ENCODE measurements around the gene ODF2. TPM values are rescaled to one million over a fixed set of nuclear protein-coding genes. Genes with fewer than 3 reads are reported as not detected.

ODF2 gene
- total RNA-seq, 1 experiment from 2014 or later = 47.2 TPM

- DNase-seq (ENCODE audit: extremely low read depth, low read depth) = no peak
Observed at GRCh38 chr9:128521956-128522355, 66.2 kb downstream of the ODF2 start.

GRCh38 chr9:128523199-128523925 lies 67.6 kb downstream of the ODF2 start:
- no peak for DNase-seq (ENCODE audit: extremely low read depth, low read depth)

GRCh38 chr9:128526720-128527119 lies 70.9 kb downstream of the ODF2 start:
- DNase-seq (ENCODE audit: extremely low read depth, low read depth) = no peak

GRCh38 chr9:128528445-128529160 lies 72.8 kb downstream of the ODF2 start:
- DNase-seq (ENCODE audit: extremely low read depth, low read depth) = no peak

GRCh38 chr9:128529191-128529590 lies 73.4 kb downstream of the ODF2 start:
- DNase-seq (ENCODE audit: extremely low read depth, low read depth) = no peak

- no peak for DNase-seq (ENCODE audit: extremely low read depth, low read depth)
Observed at GRCh38 chr9:128532581-128532980, 76.8 kb downstream of the ODF2 start.

GRCh38 chr9:128540634-128541360 lies 85.0 kb downstream of the ODF2 start:
- DNase-seq (ENCODE audit: extremely low read depth, low read depth) = no peak

- DNase-seq (ENCODE audit: extremely low read depth, low read depth) = no peak
Observed at GRCh38 chr9:128546504-128546903, 90.7 kb downstream of the ODF2 start.

GRCh38 chr9:128548876-128549275 lies 93.1 kb downstream of the ODF2 start:
- DNase-seq (ENCODE audit: extremely low read depth, low read depth) = no peak

GRCh38 chr9:128550226-128550625 lies 94.4 kb downstream of the ODF2 start:
- DNase-seq (ENCODE audit: extremely low read depth, low read depth) = no peak

Small RNA genes within 50 kb of the gene (small RNA-seq; reads per million reads assigned to genes)
- gene RNU7-171P = 0 reads per million in 2 experiments

Other genes starting within 250 kb of the ODF2 start
- gene GOLGA2, start 180.0 kb upstream of the ODF2 start, total RNA-seq (2014; rRNA removed; shearing (Covaris generic)) = 47.4 and 65.4 TPM in 2 replicates
- 48.0 and 54.0 TPM in 2 replicates for gene SWI5, start 179.7 kb upstream of the ODF2 start, total RNA-seq (2014; rRNA removed; shearing (Covaris generic))
- 25.7 and 30.7 TPM in 2 replicates for gene TRUB2, start 133.6 kb upstream of the ODF2 start, total RNA-seq (2014; rRNA removed; shearing (Covaris generic))
- gene COQ4, start 133.2 kb upstream of the ODF2 start, total RNA-seq (2014; rRNA removed; shearing (Covaris generic)) = 48.8 and 54.0 TPM in 2 replicates
- gene SLC27A4, start 115.5 kb upstream of the ODF2 start, total RNA-seq (2014; rRNA removed; shearing (Covaris generic)) = 27.1 and 29.8 TPM in 2 replicates
- gene URM1, start 84.6 kb upstream of the ODF2 start, total RNA-seq (2014; rRNA removed; shearing (Covaris generic)) = 52.5 and 64.7 TPM in 2 replicates
- 13.6 and 13.9 TPM in 2 replicates for gene CERCAM, start 35.1 kb upstream of the ODF2 start, total RNA-seq (2014; rRNA removed; shearing (Covaris generic))
- 31.6 and 36.6 TPM in 2 replicates for gene GLE1, start 48.7 kb downstream of the ODF2 start, total RNA-seq (2014; rRNA removed; shearing (Covaris generic))
- gene SPTAN1, start 96.6 kb downstream of the ODF2 start, total RNA-seq (2014; rRNA removed; shearing (Covaris generic)) = 136 and 162 TPM in 2 replicates
- 77.5 and 97.9 TPM in 2 replicates for gene DYNC2I2, start 200.8 kb downstream of the ODF2 start, total RNA-seq (2014; rRNA removed; shearing (Covaris generic))
- gene SET, start 233.2 kb downstream of the ODF2 start, total RNA-seq (2014; rRNA removed; shearing (Covaris generic)) = 863 and 882 TPM in 2 replicates
- 5.9 and 7.4 TPM in 2 replicates for gene PKN3, start 246.5 kb downstream of the ODF2 start, total RNA-seq (2014; rRNA removed; shearing (Covaris generic))

All from NCI-H460 (cell line).